Neuronal stem cell (in vitro differentiated cells): ENCODE results near the gene SYT14.

Experiments used
- DNase-seq: peaks from one replicate; pipeline ENCODE4 v3.0.0-alpha.2; 2013; ENCODE audit warnings: low spot score
- H2AFZ ChIP-seq: one replicate; pipeline ENCODE4 v1.6.1; 2013; ENCODE audit warnings: mild to moderate bottlenecking, low read length, inconsistent platforms
- H2AK5ac ChIP-seq: 2 replicates; pipeline ENCODE4 v1.6.1; 2013; ENCODE audit warnings: low read depth, mild to moderate bottlenecking, inconsistent platforms, low read length, moderate library complexity, mixed read lengths
- H2BK120ac ChIP-seq: 2 replicates; pipeline ENCODE4 v1.6.1; 2013; ENCODE audit warnings: low read depth, mild to moderate bottlenecking, inconsistent platforms, low read length, moderate library complexity, mixed read lengths
- H2BK12ac ChIP-seq: one replicate; pipeline ENCODE4 v1.6.1; 2013; ENCODE audit warnings: low read length, inconsistent platforms
- H2BK15ac ChIP-seq: 2 replicates; pipeline ENCODE4 v1.6.1; 2013; ENCODE audit warnings: mild to moderate bottlenecking, low read length, inconsistent platforms, mixed read lengths
- H2BK5ac ChIP-seq: one replicate; pipeline ENCODE4 v1.6.1; 2013; ENCODE audit warnings: inconsistent platforms, mild to moderate bottlenecking, low read length, moderate library complexity
- H3K14ac ChIP-seq: one replicate; pipeline ENCODE4 v1.6.1; 2013; ENCODE audit warnings: low read length, inconsistent platforms
- H3K18ac ChIP-seq: 2 replicates; pipeline ENCODE4 v1.6.1; 2013; ENCODE audit warnings: low read length, inconsistent platforms
- H3K23ac ChIP-seq: 2 replicates; pipeline ENCODE4 v1.6.1; 2013; ENCODE audit warnings: low read depth, mild to moderate bottlenecking, mixed read lengths, low read length, inconsistent platforms; ENCODE audit not compliant: poor library complexity
- H3K27ac ChIP-seq: replicated peaks from 3 replicates; pipeline ENCODE4 v1.5.1; 2013; ENCODE audit warnings: low read length, inconsistent platforms
- H3K27me3 ChIP-seq, 3 experiments: 2 replicates each; pipeline ENCODE4 v1.6.1; 2013; ENCODE audit warnings: low read length in 3 of 3, mild to moderate bottlenecking in 2 of 3, inconsistent platforms in 1 of 3, low read depth in 1 of 3, mixed read lengths in 1 of 3, moderate library complexity in 1 of 3; ENCODE audit not compliant: control insufficient read depth in 3 of 3, insufficient read depth in 3 of 3
- H3K36me3 ChIP-seq, 2 donors: replicated peaks in 1 of 2; 2 replicates each; pipeline ENCODE4 v1.6.1; 2013; ENCODE audit warnings: low read length in 2 of 2; ENCODE audit not compliant: control insufficient read depth in 2 of 2, insufficient read depth in 2 of 2
- H3K4ac ChIP-seq: 2 replicates; pipeline ENCODE4 v1.6.1; 2013; ENCODE audit warnings: inconsistent platforms, mild to moderate bottlenecking, low read length, moderate library complexity
- H3K4me1 ChIP-seq, 2 donors: 1 replicate in 1 of 2; 2 replicates in 1 of 2; pipeline ENCODE4 v1.6.1; 2013; ENCODE audit warnings: low read length in 2 of 2, low read depth in 1 of 2; ENCODE audit not compliant: control insufficient read depth in 2 of 2, insufficient read depth in 1 of 2
- H3K4me2 ChIP-seq: one replicate; pipeline ENCODE4 v1.6.1; 2013; ENCODE audit warnings: mild to moderate bottlenecking, low read length, inconsistent platforms; ENCODE audit not compliant: insufficient read depth, poor library complexity, severe bottlenecking
- H3K4me3 ChIP-seq, 2 donors: 2 replicates each; pipeline ENCODE4 v1.5.1; 2013; ENCODE audit warnings: low read length in 2 of 2, mild to moderate bottlenecking in 2 of 2, inconsistent platforms in 1 of 2, moderate library complexity in 1 of 2
- H3K79me1 ChIP-seq: one replicate; pipeline ENCODE4 v1.6.1; 2013; ENCODE audit warnings: low read depth, mild to moderate bottlenecking, inconsistent platforms, low read length, moderate library complexity
- H3K9ac ChIP-seq: one replicate; pipeline ENCODE4 v1.6.1; 2013; ENCODE audit warnings: mild to moderate bottlenecking, low read depth, low read length, inconsistent platforms; ENCODE audit not compliant: poor library complexity
- H3K9me3 ChIP-seq, 2 donors: replicated peaks in 1 of 2; 2 replicates each; pipeline versions ENCODE3 to v1.6.1; 2013; ENCODE audit warnings: low read length in 2 of 2, mild to moderate bottlenecking in 2 of 2, inconsistent platforms in 1 of 2, low read depth in 1 of 2, mixed read lengths in 1 of 2, moderate library complexity in 1 of 2; ENCODE audit not compliant: control insufficient read depth in 2 of 2, insufficient read depth in 1 of 2
- H4K8ac ChIP-seq: one replicate; pipeline ENCODE4 v1.6.1; 2013; ENCODE audit warnings: low read depth, mild to moderate bottlenecking, inconsistent platforms, low read length, moderate library complexity
- H4K91ac ChIP-seq: one replicate; pipeline ENCODE4 v1.6.1; 2013; ENCODE audit warnings: low read length, low read depth, mild to moderate bottlenecking, inconsistent platforms; ENCODE audit not compliant: poor library complexity
- WGBS, 2 donors: extraction: QIAGEN DNeasy Blood & Tissue Kit; methylation state at CpG; one replicate each; pipeline ENCODE4 v1.1.7; 2013; ENCODE audit warnings: missing lambda C conversion rate in 2 of 2, mixed read lengths in 1 of 2; ENCODE audit not compliant: insufficient read length in 2 of 2, insufficient replicate concordance in 1 of 2; ENCODE audit errors: extremely low coverage in 2 of 2; 5-methylcytosine and 5-hydroxymethylcytosine counted together

SYT14 gene

GRCh38 chr1:209960926-209961325, 22.9 kb downstream of the SYT14 start:
- Histone ChIP-seq H4K91ac (no peak overlapping the region), H3K4ac (no peak overlapping the region), H3K9ac (no peak overlapping the region), H4K8ac (no peak overlapping the region), H3K23ac (no peak overlapping the region), H2BK120ac (no peak overlapping the region), H2BK12ac (no peak overlapping the region), H3K4me2 (no peak overlapping the region), H3K9me3 (no peaks in the 10 kb centered on the region), H3K14ac (no peak overlapping the region), H3K4me1 (no peaks in the 10 kb centered on the region), H3K27ac (no peak overlapping the region), H3K79me1 (no peaks in the 10 kb centered on the region), H3K27me3 (no peaks in the 10 kb centered on the region), H2BK15ac (no peak overlapping the region), H3K18ac (no peak overlapping the region), H2AK5ac (no peak overlapping the region), H3K36me3 (no peaks in the 10 kb centered on the region), H3K4me3 (no peak overlapping the region), H2BK5ac (no peak overlapping the region), H2AFZ (no peak overlapping the region)
- WGBS, 2 donors: no CpG with 5 or more reads among the region's 2 CpGs
- no peak for DNase-seq

GRCh38 chr1:209962388-209962787, 24.4 kb downstream of the SYT14 start:
- no peaks in the 10 kb centered on the region for H3K9me3 ChIP-seq
- H2AFZ ChIP-seq: no peak overlapping the region
- no peaks in the 10 kb centered on the region for H3K4me1 ChIP-seq
- H4K91ac ChIP-seq: no peak overlapping the region
- no peak overlapping the region for H3K9ac ChIP-seq
- no peak overlapping the region for H2BK15ac ChIP-seq
- H4K8ac ChIP-seq: no peak overlapping the region
- no peak overlapping the region for H3K27ac ChIP-seq
- no peak overlapping the region for H3K4me2 ChIP-seq
- no CpG with 5 or more reads among the region's 4 CpGs for WGBS, 2 donors
- H2BK5ac ChIP-seq: no peak overlapping the region
- no peak overlapping the region for H3K4ac ChIP-seq
- no peak overlapping the region for H2AK5ac ChIP-seq
- H3K4me3 ChIP-seq: no peak overlapping the region
- no peak overlapping the region for H2BK12ac ChIP-seq
- H2BK120ac ChIP-seq: no peak overlapping the region
- H3K27me3 ChIP-seq: no peaks in the 10 kb centered on the region
- no peaks in the 10 kb centered on the region for H3K36me3 ChIP-seq
- no peak overlapping the region for H3K23ac ChIP-seq
- H3K14ac ChIP-seq: no peak overlapping the region
- no peaks in the 10 kb centered on the region for H3K79me1 ChIP-seq
- H3K18ac ChIP-seq: no peak overlapping the region
- DNase-seq: no peak

GRCh38 chr1:209962856-209963255, 24.8 kb downstream of the SYT14 start:
- DNase-seq: no peak
- Histone ChIP-seq H3K23ac (no peak overlapping the region), H3K79me1 (no peaks in the 10 kb centered on the region), H3K9ac (no peak overlapping the region), H4K91ac (no peak overlapping the region), H3K27ac (no peak overlapping the region), H2BK15ac (no peak overlapping the region), H4K8ac (no peak overlapping the region), H2AFZ (no peak overlapping the region), H2BK5ac (no peak overlapping the region), H3K27me3 (no peaks in the 10 kb centered on the region), H3K4me1 (no peaks in the 10 kb centered on the region), H3K4me3 (no peak overlapping the region), H2BK120ac (no peak overlapping the region), H3K14ac (no peak overlapping the region), H3K4ac (no peak overlapping the region), H3K36me3 (no peaks in the 10 kb centered on the region), H3K9me3 (no peaks in the 10 kb centered on the region), H3K18ac (no peak overlapping the region), H2BK12ac (no peak overlapping the region), H2AK5ac (no peak overlapping the region), H3K4me2 (no peak overlapping the region)
- no CpG with 5 or more reads among the region's 1 CpG for WGBS, 2 donors

GRCh38 chr1:209965996-209966395, 28.0 kb downstream of the SYT14 start:
- Histone ChIP-seq H3K36me3 (no peaks in the 10 kb centered on the region), H4K8ac (no peak overlapping the region), H3K4ac (no peak overlapping the region), H4K91ac (no peak overlapping the region), H3K18ac (no peak overlapping the region), H2BK12ac (no peak overlapping the region), H3K4me2 (no peak overlapping the region), H3K27me3 (no peaks in the 10 kb centered on the region), H3K9me3 (no peaks in the 10 kb centered on the region), H3K4me3 (no peak overlapping the region), H2AFZ (no peak overlapping the region), H3K79me1 (peaks cover 2% of the 10 kb centered on the region), H2BK5ac (no peak overlapping the region), H3K23ac (no peak overlapping the region), H2AK5ac (no peak overlapping the region), H3K27ac (no peak overlapping the region), H3K4me1 (no peaks in the 10 kb centered on the region), H3K9ac (no peak overlapping the region), H3K14ac (no peak overlapping the region), H2BK120ac (no peak overlapping the region), H2BK15ac (no peak overlapping the region)
- no peak for DNase-seq
- no CpG with 5 or more reads among the region's 9 CpGs for WGBS, 2 donors
